Muscle layer of colon (tissue), 2 donors: ENCODE data around the gene WDR41.
"Not testable (repeated sequence)": the region's sequence is repeated elsewhere in the genome, so short reads cannot be mapped to it uniquely, and the experiment has no call there.

Experiments used
- H3K27ac ChIP-seq: one replicate; pipeline ENCODE4 v1.7.0; 2013; ENCODE audit warnings: low read depth, mild to moderate bottlenecking, low read length, moderate library complexity
- H3K27me3 ChIP-seq, 2 donors: one replicate each; pipeline ENCODE4 v1.7.0; 2013; ENCODE audit warnings: low read length in 2 of 2, mild to moderate bottlenecking in 2 of 2; ENCODE audit not compliant: insufficient read depth in 2 of 2, control insufficient read depth in 1 of 2
- H3K36me3 ChIP-seq: one replicate; pipeline ENCODE4 v1.7.0; 2013; ENCODE audit warnings: mild to moderate bottlenecking, low read length; ENCODE audit not compliant: insufficient read depth
- H3K4me1 ChIP-seq: one replicate; pipeline ENCODE4 v1.7.0; 2013; ENCODE audit warnings: mild to moderate bottlenecking, low read length; ENCODE audit not compliant: insufficient read depth
- H3K4me3 ChIP-seq, 2 donors: one replicate each; pipeline ENCODE4 v1.7.0; 2013; ENCODE audit warnings: low read length in 2 of 2, low read depth in 1 of 2, mild to moderate bottlenecking in 1 of 2, moderate library complexity in 1 of 2
- H3K9ac ChIP-seq: one replicate; pipeline ENCODE4 v1.7.0; 2013; ENCODE audit warnings: low read length
- H3K9me3 ChIP-seq: one replicate; pipeline ENCODE4 v1.7.0; 2013; ENCODE audit warnings: mild to moderate bottlenecking, low read length
- donor health status: abdominal sarcoma.
- donor health status: Adenocarcinoma of cecum.

The WDR41 gene

GRCh38 chr5:77491783-77492652, at the start of gene WDR41:
Gene WDR41 (minus strand): TSS chr5:77492316. CDS start chr5:77492220, 96 bp downstream.
- Histone ChIP-seq H3K27ac (peak within 1 kb of the TSS; percentile 90), H3K9me3 (no peaks in the 10 kb centered on the region), H3K9ac (peak within 1 kb of the TSS; percentile 71), H3K4me3 (peak within 1 kb of the TSS; percentile 49 to 63), H3K36me3 (no peaks in the 10 kb centered on the region), H3K27me3 (no peaks in the 10 kb centered on the region), H3K4me1 (peaks cover 7% of the 10 kb centered on the region)

GRCh38 chr5:77531297-77531696, 39.2 kb upstream of the WDR41 start:
- Histone ChIP-seq H3K27ac (no peak overlapping the region), H3K27me3 (no peaks in the 10 kb centered on the region), H3K36me3 (no peaks in the 10 kb centered on the region)

GRCh38 chr5:77518304-77518703, 26.2 kb upstream of the WDR41 start:
- Histone ChIP-seq H3K36me3 (no peaks in the 10 kb centered on the region), H3K9ac (no peak overlapping the region), H3K9me3 (no peaks in the 10 kb centered on the region), H3K27me3 (no peaks in the 10 kb centered on the region), H3K4me3 (no peak overlapping the region), H3K27ac (no peak overlapping the region), H3K4me1 (no peaks in the 10 kb centered on the region)

More at GRCh38 chr5:77531297-77531696, 39.2 kb upstream of the WDR41 start:
- H3K9ac ChIP-seq, result no peak overlapping the region
- H3K4me1 ChIP-seq, result no peaks in the 10 kb centered on the region
- no peak overlapping the region for H3K4me3 ChIP-seq
- H3K9me3 ChIP-seq, result no peaks in the 10 kb centered on the region

GRCh38 chr5:77514457-77514856, 22.3 kb upstream of the WDR41 start:
- no peak overlapping the region for H3K27ac ChIP-seq
- no peaks in the 10 kb centered on the region for H3K9me3 ChIP-seq
- no peaks in the 10 kb centered on the region for H3K27me3 ChIP-seq
- no peaks in the 10 kb centered on the region for H3K36me3 ChIP-seq
- H3K4me3 ChIP-seq, result no peak overlapping the region
- H3K9ac ChIP-seq, result no peak overlapping the region
- no peaks in the 10 kb centered on the region for H3K4me1 ChIP-seq

GRCh38 chr5:77513321-77513720, 21.2 kb upstream of the WDR41 start:
- no peak overlapping the region for H3K4me3 ChIP-seq
- no peaks in the 10 kb centered on the region for H3K36me3 ChIP-seq
- no peaks in the 10 kb centered on the region for H3K9me3 ChIP-seq
- no peak overlapping the region for H3K27ac ChIP-seq
- H3K4me1 ChIP-seq, result no peaks in the 10 kb centered on the region
- no peak overlapping the region for H3K9ac ChIP-seq
- no peaks in the 10 kb centered on the region for H3K27me3 ChIP-seq

- H3K36me3 ChIP-seq, H3K9me3 ChIP-seq, H3K27ac ChIP-seq, H3K9ac ChIP-seq, H3K27me3 ChIP-seq, H3K4me3 ChIP-seq, H3K4me1 ChIP-seq: not testable (repeated sequence)
Measured at GRCh38 chr5:77501132-77501531, 9.0 kb upstream of the WDR41 start.

GRCh38 chr5:77499973-77500372, 7.9 kb upstream of the WDR41 start:
- H3K27me3 ChIP-seq, result no peaks in the 10 kb centered on the region
- H3K9ac ChIP-seq, result no peak overlapping the region

GRCh38 chr5:77499441-77499840, 7.3 kb upstream of the WDR41 start:
- Histone ChIP-seq H3K36me3 (no peaks in the 10 kb centered on the region), H3K4me3 (no peak overlapping the region), H3K27me3 (no peaks in the 10 kb centered on the region), H3K4me1 (no peaks in the 10 kb centered on the region), H3K9ac (no peak overlapping the region), H3K9me3 (no peaks in the 10 kb centered on the region), H3K27ac (no peak overlapping the region)

More at GRCh38 chr5:77499973-77500372, 7.9 kb upstream of the WDR41 start:
- no peaks in the 10 kb centered on the region for H3K4me1 ChIP-seq
- no peak overlapping the region for H3K27ac ChIP-seq
- no peaks in the 10 kb centered on the region for H3K9me3 ChIP-seq
- no peaks in the 10 kb centered on the region for H3K36me3 ChIP-seq
- no peak overlapping the region for H3K4me3 ChIP-seq

GRCh38 chr5:77498952-77499351, 6.8 kb upstream of the WDR41 start:
- Histone ChIP-seq H3K4me1 (no peaks in the 10 kb centered on the region), H3K27ac (no peak overlapping the region), H3K4me3 (no peak overlapping the region), H3K9me3 (no peaks in the 10 kb centered on the region), H3K9ac (no peak overlapping the region), H3K36me3 (no peaks in the 10 kb centered on the region), H3K27me3 (no peaks in the 10 kb centered on the region)

- H3K9ac ChIP-seq, result no peak overlapping the region
- H3K36me3 ChIP-seq, result no peaks in the 10 kb centered on the region
- H3K27me3 ChIP-seq, result no peaks in the 10 kb centered on the region
- no peak overlapping the region for H3K27ac ChIP-seq
- H3K9me3 ChIP-seq, result no peaks in the 10 kb centered on the region
- no peak overlapping the region for H3K4me3 ChIP-seq
- H3K4me1 ChIP-seq, result peaks cover 7% of the 10 kb centered on the region
Measured at GRCh38 chr5:77494935-77495334, 2.8 kb upstream of the WDR41 start.

- H3K36me3 ChIP-seq, result no peaks in the 10 kb centered on the region
- peak overlapping the region; percentile 71 for H3K9ac ChIP-seq
- peaks cover 7% of the 10 kb centered on the region for H3K4me1 ChIP-seq
- H3K27ac ChIP-seq, result peak overlapping the region; percentile 90
- H3K4me3 ChIP-seq, result peak overlapping the region; percentile 49 to 63
- no peaks in the 10 kb centered on the region for H3K27me3 ChIP-seq
- H3K9me3 ChIP-seq, result no peaks in the 10 kb centered on the region
Measured at GRCh38 chr5:77492653-77493000, 511 bp upstream of the WDR41 start.
